Brain microvascular endothelial cell (primary cell): Measurements from ENCODE around the gene SIPA1L3.

Experiments
- DNase-seq: peaks from one replicate; pipeline ENCODE4 v3.0.0-alpha.2; 2020
- H3K27ac ChIP-seq: fragments of 250-450 bp; sonication (Bioruptor Pico); 2 replicates; pipeline ENCODE4 v1.5.1; 2020; ENCODE audit warnings: mild to moderate bottlenecking, moderate library complexity
- H3K27me3 ChIP-seq: fragments of 250-450 bp; sonication (Bioruptor Pico); replicated peaks from 2 replicates; pipeline ENCODE4 v1.5.1; 2020; ENCODE audit warnings: mild to moderate bottlenecking
- H3K36me3 ChIP-seq: fragments of 250-450 bp; sonication (Bioruptor Pico); replicated peaks from 2 replicates; pipeline ENCODE4 v1.5.1; 2020; ENCODE audit warnings: mild to moderate bottlenecking
- H3K4me3 ChIP-seq: 2 replicates; pipeline ENCODE4 v1.5.1; 2011; ENCODE audit warnings: low read depth, mild to moderate bottlenecking, control low read depth, low read length, moderate library complexity
- CTCF ChIP-seq: IDR thresholded peaks from 2 replicates; pipeline ENCODE4 v1.5.1; 2011; ENCODE audit warnings: low read depth, mild to moderate bottlenecking, moderate library complexity, low read length, control low read depth, inconsistent platforms; ENCODE audit errors: missing control alignments
- in situ Hi-C: cut with HindIII; loops from 2 replicates; pipeline ENCODE4 v1.10.0; 2017; ENCODE audit warnings: low sequenced_read_pairs, low pct_ligation_motif_present

Gene SIPA1L3

GRCh38 chr19:38072776-38073750, 166.1 kb downstream of the SIPA1L3 start:
- in situ Hi-C loops: no loop called here
- peak overlapping the region; percentile 42 for H3K27ac ChIP-seq

GRCh38 chr19:38073841-38074685, 167.1 kb downstream of the SIPA1L3 start:
- H3K4me3 ChIP-seq: no peak overlapping the region
- in situ Hi-C loops: no loop called here
- H3K27ac ChIP-seq: peak overlapping the region; percentile 42
- no peaks in the 10 kb centered on the region for H3K36me3 ChIP-seq
- H3K27me3 ChIP-seq: no peaks in the 10 kb centered on the region
- peak; percentile 31 for TF ChIP-seq CTCF
- DNase-seq: no peak

More at GRCh38 chr19:38072776-38073750, 166.1 kb downstream of the SIPA1L3 start:
- DNase-seq: peak; percentile 35
- Histone ChIP-seq H3K4me3 (no peak overlapping the region), H3K36me3 (no peaks in the 10 kb centered on the region), H3K27me3 (no peaks in the 10 kb centered on the region)
- TF ChIP-seq CTCF: no peak

GRCh38 chr19:38076337-38076736, 169.3 kb downstream of the SIPA1L3 start:
- H3K36me3 ChIP-seq: peaks cover 2% of the 10 kb centered on the region
- H3K4me3 ChIP-seq: no peak overlapping the region
- in situ Hi-C loops: no loop called here
- no peaks in the 10 kb centered on the region for H3K27me3 ChIP-seq
- no peak for DNase-seq
- H3K27ac ChIP-seq: no peak overlapping the region
- no peak for TF ChIP-seq CTCF

GRCh38 chr19:38078302-38078930, 171.4 kb downstream of the SIPA1L3 start:
- H3K36me3 ChIP-seq: peaks cover 21% of the 10 kb centered on the region
- in situ Hi-C loops: no loop called here
- no peak for DNase-seq
- no peak overlapping the region for H3K27ac ChIP-seq
- H3K4me3 ChIP-seq: no peak overlapping the region
- no peaks in the 10 kb centered on the region for H3K27me3 ChIP-seq
- no peak for TF ChIP-seq CTCF

- Histone ChIP-seq H3K36me3 (peaks cover 24% of the 10 kb centered on the region), H3K27me3 (no peaks in the 10 kb centered on the region), H3K27ac (peak overlapping the region; percentile 28), H3K4me3 (no peak overlapping the region)
- peak; percentile 86 for DNase-seq
- in situ Hi-C loops: no loop called here
- no peak for TF ChIP-seq CTCF
Measured at GRCh38 chr19:38079926-38080380, 172.9 kb downstream of the SIPA1L3 start.
